Stimulated activated CD8-positive, alpha-beta memory T cell treated with anti-CD3 and anti-CD28 coated beads, Interleukin-12 subunit alpha, Interleukin-12 subunit beta, amount 100 ng/mL, for 4 hours (primary cell): ENCODE measurements around the gene RDH13.
"Not testable (repeated sequence)": the region's sequence is repeated elsewhere in the genome, so short reads cannot be mapped to it uniquely, and the experiment has no call there.

ENCODE experiments used
- DNase-seq: peaks from one replicate; pipeline ENCODE4 v3.0.0-alpha.2; 2020; ENCODE audit warnings: low read depth

RDH13 gene, protein sequence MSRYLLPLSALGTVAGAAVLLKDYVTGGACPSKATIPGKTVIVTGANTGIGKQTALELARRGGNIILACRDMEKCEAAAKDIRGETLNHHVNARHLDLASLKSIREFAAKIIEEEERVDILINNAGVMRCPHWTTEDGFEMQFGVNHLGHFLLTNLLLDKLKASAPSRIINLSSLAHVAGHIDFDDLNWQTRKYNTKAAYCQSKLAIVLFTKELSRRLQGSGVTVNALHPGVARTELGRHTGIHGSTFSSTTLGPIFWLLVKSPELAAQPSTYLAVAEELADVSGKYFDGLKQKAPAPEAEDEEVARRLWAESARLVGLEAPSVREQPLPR

GRCh38 chr19:55062735-55063491 is at the start of gene RDH13:
TSS of gene RDH13 (minus strand) at chr19:55063148. CDS start at chr19:55063032, 116 bp downstream.
- peak; percentile 91 for DNase-seq

- DNase-seq, result no peak
These were observed 49.4 kb upstream of the RDH13 start for GRCh38 chr19:55112246-55112776.

DNA sequence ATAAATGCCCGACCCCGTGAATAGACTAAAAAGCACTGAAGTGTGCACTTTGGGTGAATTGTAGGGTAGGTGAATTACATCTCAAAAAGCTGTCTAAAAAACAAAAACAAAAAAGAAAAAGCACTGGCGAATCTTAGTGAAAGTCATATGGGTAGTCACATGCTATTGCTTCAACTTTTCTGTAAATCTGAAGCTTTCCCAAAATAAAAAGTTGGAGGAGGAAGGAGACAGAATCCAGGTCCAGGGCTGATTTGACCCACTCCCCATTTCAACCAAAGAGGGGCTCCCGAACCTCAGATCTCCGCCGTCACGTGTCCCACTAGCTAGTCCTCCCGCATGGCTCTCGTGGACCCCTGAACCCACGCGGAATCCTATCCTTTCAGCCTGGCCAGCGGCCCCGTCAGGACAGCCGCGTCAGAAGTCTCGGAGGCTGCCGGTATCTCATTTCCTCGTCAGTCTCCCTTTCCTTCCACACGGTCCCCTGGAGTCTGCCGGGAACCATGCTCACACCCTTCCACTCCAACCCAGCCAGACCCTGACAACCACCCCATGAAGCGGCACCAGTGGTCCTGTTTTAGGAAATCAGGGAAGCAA is 48.4 kb upstream of the RDH13 start:
- DNase-seq, result no peak

DNA sequence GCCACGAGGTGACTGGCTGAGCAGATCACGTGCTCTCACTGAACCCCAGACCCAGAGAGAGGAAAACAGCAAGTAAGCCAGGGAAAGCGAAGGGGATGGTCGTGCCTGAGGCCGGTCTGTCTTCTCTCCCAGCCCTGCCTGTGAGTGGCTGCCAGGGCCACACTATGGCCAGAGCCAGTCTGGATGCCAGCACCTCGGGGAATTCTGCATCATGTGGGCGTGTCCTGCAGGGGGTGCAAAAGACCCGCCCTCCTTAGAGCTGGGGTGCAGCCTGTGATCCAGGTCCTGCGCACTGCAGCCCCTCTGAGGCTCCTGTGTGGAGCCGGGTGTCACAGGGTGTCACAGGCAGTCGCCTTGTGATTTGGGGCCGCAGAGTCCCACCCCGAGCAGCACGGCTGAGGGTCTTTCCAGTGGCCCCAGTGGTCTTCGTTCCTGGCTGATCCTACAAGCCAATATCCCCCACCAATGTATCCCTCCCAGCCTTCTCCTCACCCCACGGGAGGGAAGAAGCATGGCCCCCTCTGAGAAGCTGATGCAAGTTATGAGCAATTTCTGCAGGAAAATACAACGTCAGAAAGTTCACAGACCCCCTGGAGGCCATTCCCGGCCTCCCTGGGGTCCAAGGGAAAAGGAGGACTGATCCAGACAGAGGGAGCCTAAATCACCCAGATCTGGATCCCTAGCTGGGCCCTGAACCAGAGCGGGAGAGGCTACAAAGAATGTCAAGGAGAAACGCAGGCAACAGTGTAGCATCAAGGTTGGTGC is 46.8 kb upstream of the RDH13 start:
- no peak for DNase-seq

GRCh38 chr19:55107252-55107651 is 44.3 kb upstream of the RDH13 start:
- DNase-seq, result not testable (repeated sequence)

GRCh38 chr19:55106591-55106990 is 43.6 kb upstream of the RDH13 start:
- no peak for DNase-seq

DNA sequence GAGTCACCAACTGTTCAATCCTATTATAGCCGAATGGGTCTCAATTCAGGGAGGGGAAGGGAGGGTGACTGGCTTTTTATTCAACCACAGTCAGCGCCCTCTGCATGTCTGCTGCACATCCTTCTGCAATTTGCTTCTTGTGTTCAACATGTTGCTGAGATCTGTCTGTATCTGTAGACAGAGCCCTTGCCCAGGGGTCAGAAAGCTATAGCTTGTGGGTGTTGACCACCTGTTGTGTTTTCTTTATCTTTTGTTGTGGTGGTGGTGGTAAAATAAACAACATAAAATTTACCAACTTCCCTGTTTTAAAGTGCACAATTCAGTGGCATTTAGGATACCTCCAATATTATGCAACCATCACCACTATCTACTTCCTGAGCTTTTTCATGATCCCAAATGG is 42.3 kb upstream of the RDH13 start:
- no peak for DNase-seq

DNA sequence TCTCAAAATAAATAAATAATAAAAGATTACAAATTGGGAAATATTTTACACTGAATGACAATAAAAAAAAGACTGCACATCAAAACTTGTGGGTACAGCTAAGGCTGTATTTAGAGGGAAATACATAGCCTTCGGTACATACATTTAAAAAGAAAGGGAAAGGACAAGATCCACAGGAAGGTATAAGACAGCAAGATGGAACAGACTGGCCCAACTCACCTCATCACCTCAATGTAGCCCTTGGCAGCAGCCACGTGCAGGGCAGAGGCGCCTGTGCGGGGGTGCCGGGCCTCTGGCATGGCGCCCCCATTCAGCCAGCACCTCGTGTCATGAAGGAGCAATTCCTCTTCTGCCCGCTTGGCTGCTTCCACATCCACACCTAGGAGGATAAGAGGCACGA is 40.2 kb upstream of the RDH13 start:
- DNase-seq, result no peak

DNA sequence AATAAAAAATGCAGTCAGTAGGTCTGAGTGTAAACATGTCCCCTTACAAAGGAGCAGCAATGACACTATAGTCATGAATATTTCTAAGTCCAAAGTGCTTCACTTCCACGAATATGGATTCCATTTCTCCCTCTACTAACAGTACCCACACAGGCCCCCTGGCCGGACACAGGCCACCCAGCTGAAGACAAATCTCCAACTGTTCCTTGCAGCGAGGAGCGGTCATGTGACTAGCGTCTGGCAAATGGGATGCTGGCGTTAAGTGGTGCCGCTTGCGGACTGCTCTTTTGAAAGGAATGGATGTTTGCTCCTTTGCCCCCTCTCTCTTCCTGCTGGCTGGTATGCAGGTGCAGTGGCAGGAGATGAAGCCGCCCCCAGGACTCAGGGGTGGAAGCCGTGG is 38.3 kb upstream of the RDH13 start:
- DNase-seq, result no peak

GRCh38 chr19:55099557-55100506 is 36.9 kb upstream of the RDH13 start:
- no peak for DNase-seq

DNA sequence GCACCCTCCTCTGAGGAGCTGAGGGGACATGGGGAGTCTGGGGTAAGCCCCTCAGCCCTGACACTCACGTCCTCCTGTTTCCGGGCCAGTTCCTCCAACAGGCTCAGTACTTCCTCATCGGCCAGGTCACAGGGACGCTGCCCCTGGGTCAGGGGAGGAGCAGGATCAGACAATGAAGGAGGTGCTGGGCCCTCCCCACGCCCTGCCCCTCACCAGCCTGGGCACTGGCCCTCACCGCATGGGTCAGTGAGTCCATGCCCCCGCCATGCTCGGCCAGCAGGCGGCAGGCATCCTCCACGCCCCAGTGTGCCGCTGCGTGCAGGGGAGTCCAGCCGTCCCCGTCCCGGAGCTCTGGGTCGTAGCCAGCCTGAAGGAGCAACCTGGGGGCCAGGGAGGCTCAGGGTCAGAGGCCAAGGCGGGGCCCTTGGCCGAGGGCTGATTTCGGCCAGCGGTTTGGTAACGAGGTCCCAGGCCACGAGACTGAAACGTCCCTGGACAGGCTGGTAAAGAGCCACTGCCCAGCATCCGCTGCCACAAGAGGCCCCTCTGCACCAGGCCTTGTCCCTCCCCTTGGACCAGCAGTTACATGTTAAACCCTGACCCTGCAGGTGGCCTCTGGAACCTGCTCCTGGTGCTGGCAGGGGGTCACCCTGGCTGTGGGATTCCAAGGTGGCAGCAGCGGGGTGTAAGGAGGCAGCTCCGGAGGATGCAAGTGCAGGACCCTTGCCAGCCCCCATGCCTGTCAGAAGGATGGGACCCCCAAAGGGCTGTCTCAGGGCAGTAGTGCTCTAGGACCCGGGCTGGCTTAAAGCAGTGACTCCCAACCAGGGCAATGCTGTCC is 36.0 kb upstream of the RDH13 start:
- DNase-seq, result no peak

GRCh38 chr19:55097864-55098715 is 35.1 kb upstream of the RDH13 start:
- DNase-seq, result no peak

DNA sequence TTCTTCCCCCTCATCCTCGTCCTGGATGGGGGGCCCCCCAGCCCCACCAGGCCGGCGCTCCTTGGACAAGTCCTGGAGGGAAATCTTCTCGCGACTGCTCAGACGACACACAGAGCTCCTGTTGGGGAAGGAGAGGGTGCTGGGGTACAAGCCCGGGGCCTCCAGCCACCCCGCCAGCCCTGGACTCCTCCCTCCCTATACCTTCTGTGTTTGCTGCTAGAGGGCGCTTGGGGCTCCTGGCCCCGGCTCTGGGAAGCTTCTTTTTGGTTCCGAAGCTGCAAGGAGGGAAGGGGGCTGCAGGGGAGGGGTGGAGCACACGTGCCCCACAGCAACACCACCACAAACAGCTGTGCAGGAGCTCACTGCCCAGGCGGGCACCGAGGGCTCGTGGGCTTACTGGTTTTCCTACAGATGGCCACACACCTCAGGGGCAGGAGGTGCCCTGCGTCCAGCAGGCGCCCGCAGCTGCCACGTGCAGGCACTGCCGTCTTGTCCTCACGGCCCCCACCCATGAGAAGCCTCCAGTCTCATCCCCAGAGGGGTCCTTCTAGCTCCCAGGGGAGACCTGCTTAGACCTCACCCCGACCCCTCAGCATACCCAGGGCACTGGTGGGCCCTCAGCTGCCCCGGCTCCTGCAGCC is 33.2 kb upstream of the RDH13 start:
- DNase-seq, result no peak

- DNase-seq, result no peak
These were observed 32.5 kb upstream of the RDH13 start for GRCh38 chr19:55095260-55096060.

- DNase-seq, result no peak
These were observed 31.7 kb upstream of the RDH13 start for GRCh38 chr19:55094456-55095259.

DNA sequence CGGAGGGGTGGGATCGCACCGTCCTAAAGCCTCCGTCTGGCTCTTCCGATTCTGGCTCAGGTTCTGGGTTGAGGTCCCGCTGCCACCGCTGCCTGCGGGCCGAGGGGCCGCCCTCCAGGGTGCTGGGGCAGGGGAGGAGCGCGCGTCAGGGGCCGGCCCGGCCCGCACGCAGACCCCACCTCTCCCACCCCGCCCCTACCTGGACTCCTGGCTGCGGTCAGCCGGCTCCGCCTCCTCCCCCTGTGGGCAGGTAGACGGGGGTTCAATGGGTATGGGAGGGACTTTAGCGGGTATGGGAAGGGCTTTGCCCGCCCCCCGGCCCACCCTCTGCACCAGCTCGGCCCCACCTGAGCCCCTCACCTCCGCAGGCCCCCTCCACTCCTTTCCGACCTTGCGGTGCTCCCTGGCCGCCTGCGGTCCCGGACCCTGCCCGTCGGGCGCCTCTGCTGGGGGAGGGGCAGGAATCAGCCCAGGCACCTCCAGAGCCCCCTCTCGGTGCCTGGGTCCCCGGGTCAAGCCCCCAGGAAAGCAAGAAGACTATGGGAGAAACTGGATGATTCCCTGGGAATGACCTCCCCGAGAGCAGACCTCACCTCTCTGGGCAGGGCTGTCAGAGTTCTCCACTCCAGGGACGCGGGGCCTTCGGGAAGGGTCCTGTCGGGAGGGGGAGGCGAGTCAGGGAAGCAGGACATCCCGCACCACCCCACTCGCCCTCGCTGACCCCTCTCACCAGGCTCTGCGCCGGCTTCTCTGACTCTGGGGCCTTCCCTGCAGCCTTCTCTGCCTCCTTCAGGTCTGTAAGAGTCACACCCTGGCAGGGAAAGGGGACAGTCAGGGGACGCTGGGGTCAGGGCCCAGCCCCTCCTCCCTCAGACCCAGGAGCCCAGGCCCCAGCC is 29.7 kb upstream of the RDH13 start:
- DNase-seq, result no peak
